DND-41 (cell line): ENCODE results near the gene LCTL.

Source experiments
- ATAC-seq: fragments of 200-7000 bp; cut with Tn5 transposase; 3 replicates; pipeline ENCODE4 v1.9.1; 2021; ENCODE audit warnings: low read depth; ENCODE audit not compliant: insufficient read depth
- DNase-seq: peaks from one replicate; pipeline ENCODE4 v3.0.0-alpha.2; 2020
- H2AFZ ChIP-seq: 2 replicates; pipeline ENCODE4 v1.6.0; 2012; ENCODE audit warnings: low read depth, low read length
- H3K27ac ChIP-seq: 2 replicates; pipeline ENCODE4 v1.5.1; 2012; ENCODE audit warnings: low read length, inconsistent platforms
- H3K27me3 ChIP-seq: fragments of 200-600 bp; sonication (generic); 2 replicates; pipeline ENCODE4 v1.6.0; 2012; ENCODE audit warnings: low read length, mild to moderate bottlenecking, inconsistent platforms; ENCODE audit not compliant: insufficient read depth, poor library complexity
- H3K36me3 ChIP-seq: 2 replicates; pipeline ENCODE4 v1.5.1; 2012; ENCODE audit warnings: low read length, inconsistent platforms; ENCODE audit not compliant: insufficient read depth
- H3K4me1 ChIP-seq: 2 replicates; pipeline ENCODE4 v1.5.1; 2012; ENCODE audit warnings: mild to moderate bottlenecking, low read length; ENCODE audit not compliant: insufficient read depth
- H3K4me2 ChIP-seq: 2 replicates; pipeline ENCODE4 v1.6.0; 2012; ENCODE audit warnings: mild to moderate bottlenecking, moderate library complexity, low read length, inconsistent platforms; ENCODE audit not compliant: insufficient read depth
- H3K4me3 ChIP-seq, 2 experiments: fragments of 200-600 bp in 1 of 2; shearing (Covaris generic) in 1 of 2; 2 replicates each; pipeline ENCODE4 v1.5.1; 2012 to 2016; ENCODE audit warnings: inconsistent platforms in 2 of 2, low read length in 2 of 2, mild to moderate bottlenecking in 2 of 2, low read depth in 1 of 2, moderate library complexity in 1 of 2
- H3K79me2 ChIP-seq: 2 replicates; pipeline ENCODE4 v1.6.0; 2012; ENCODE audit warnings: low read length, inconsistent platforms; ENCODE audit not compliant: insufficient read depth
- H3K9ac ChIP-seq: 2 replicates; pipeline ENCODE4 v1.6.0; 2012; ENCODE audit warnings: low read depth, mild to moderate bottlenecking, inconsistent platforms, low read length, moderate library complexity
- H3K9me3 ChIP-seq: 2 replicates; pipeline ENCODE4 v1.5.1; 2012; ENCODE audit warnings: low read length, moderate library complexity, mild to moderate bottlenecking, inconsistent platforms; ENCODE audit not compliant: insufficient read depth, severe bottlenecking
- H4K20me1 ChIP-seq: 2 replicates; pipeline ENCODE4 v1.6.0; 2012; ENCODE audit warnings: low read length; ENCODE audit not compliant: insufficient read depth
- EZH2 ChIP-seq: IDR thresholded peaks from 3 replicates; pipeline ENCODE4 v1.6.1; 2012; ENCODE audit warnings: borderline replicate concordance, low read depth, mild to moderate bottlenecking, moderate library complexity, low read length, inconsistent platforms; ENCODE audit not compliant: severe bottlenecking
- TF ChIP-seq, protein P1 (sequence below): IDR thresholded peaks from 2 replicates; pipeline ENCODE4 v1.5.1; 2012; ENCODE audit warnings: borderline replicate concordance, low read length, moderate library complexity, mild to moderate bottlenecking; ENCODE audit not compliant: poor library complexity, severe bottlenecking; ENCODE audit errors: extremely low read depth

The LCTL gene

DNA sequence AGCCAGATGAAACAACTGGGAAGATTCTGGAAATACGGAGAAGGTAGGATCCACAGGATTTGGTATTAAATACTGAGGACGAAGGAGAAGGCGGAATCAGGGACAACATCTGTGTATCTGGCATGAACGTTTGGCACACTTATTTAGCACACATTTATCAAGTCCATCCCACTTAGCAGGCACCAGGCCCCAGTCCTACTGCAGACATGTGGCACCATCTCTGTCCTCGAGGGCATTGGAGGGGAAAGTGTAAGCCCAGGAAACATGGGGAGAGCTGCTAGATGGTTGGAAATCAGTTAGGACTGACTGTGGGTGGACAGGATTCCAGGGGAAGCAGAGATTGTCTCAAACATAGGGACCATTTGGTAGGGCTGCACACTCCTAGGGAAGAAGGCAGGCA, 29.0 kb upstream of the LCTL start:
- Histone ChIP-seq H3K9me3 (no peaks in the 10 kb centered on the region), H3K79me2 (no peaks in the 10 kb centered on the region), H3K4me3 (no peak overlapping the region), H3K27ac (no peak overlapping the region), H3K27me3 (no peaks in the 10 kb centered on the region), H4K20me1 (no peaks in the 10 kb centered on the region), H3K36me3 (no peaks in the 10 kb centered on the region), H2AFZ (no peak overlapping the region), H3K4me1 (no peaks in the 10 kb centered on the region), H3K9ac (no peak overlapping the region), H3K4me2 (no peak overlapping the region)
- no peak for DNase-seq
- ATAC-seq: no peak
- TF ChIP-seq EZH2: no peak
- TF ChIP-seq, protein P1, sequence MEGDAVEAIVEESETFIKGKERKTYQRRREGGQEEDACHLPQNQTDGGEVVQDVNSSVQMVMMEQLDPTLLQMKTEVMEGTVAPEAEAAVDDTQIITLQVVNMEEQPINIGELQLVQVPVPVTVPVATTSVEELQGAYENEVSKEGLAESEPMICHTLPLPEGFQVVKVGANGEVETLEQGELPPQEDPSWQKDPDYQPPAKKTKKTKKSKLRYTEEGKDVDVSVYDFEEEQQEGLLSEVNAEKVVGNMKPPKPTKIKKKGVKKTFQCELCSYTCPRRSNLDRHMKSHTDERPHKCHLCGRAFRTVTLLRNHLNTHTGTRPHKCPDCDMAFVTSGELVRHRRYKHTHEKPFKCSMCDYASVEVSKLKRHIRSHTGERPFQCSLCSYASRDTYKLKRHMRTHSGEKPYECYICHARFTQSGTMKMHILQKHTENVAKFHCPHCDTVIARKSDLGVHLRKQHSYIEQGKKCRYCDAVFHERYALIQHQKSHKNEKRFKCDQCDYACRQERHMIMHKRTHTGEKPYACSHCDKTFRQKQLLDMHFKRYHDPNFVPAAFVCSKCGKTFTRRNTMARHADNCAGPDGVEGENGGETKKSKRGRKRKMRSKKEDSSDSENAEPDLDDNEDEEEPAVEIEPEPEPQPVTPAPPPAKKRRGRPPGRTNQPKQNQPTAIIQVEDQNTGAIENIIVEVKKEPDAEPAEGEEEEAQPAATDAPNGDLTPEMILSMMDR: no peak

DNA sequence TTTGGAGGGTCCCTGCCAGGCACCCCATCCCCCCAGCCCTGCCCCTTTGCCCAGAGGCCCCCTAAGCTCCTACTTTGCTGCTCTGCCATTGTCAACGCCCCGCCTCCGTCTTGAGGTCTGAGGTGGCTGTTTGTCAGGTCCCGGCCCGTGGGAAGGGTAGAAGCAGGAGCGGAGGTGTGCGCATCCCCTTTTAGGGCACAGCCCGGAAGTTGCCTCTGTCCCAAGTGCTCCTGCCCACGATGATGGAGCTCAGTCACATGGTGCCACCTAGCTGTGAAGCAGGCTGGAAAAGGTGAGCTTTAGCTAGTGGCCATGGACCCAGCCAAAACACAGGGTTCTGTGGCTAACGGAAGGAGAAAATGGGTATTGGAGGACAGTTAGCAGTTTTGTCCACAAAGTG, 28.5 kb upstream of the LCTL start:
- Histone ChIP-seq H3K27me3 (no peaks in the 10 kb centered on the region), H3K9me3 (no peaks in the 10 kb centered on the region), H3K9ac (no peak overlapping the region), H3K79me2 (no peaks in the 10 kb centered on the region), H2AFZ (no peak overlapping the region), H3K4me1 (no peaks in the 10 kb centered on the region), H4K20me1 (no peaks in the 10 kb centered on the region), H3K27ac (no peak overlapping the region), H3K36me3 (no peaks in the 10 kb centered on the region), H3K4me2 (no peak overlapping the region), H3K4me3 (no peak overlapping the region)
- ATAC-seq (no peak), DNase-seq (no peak)
- TF ChIP-seq, protein P1: no peak
- TF ChIP-seq EZH2: no peak

DNA sequence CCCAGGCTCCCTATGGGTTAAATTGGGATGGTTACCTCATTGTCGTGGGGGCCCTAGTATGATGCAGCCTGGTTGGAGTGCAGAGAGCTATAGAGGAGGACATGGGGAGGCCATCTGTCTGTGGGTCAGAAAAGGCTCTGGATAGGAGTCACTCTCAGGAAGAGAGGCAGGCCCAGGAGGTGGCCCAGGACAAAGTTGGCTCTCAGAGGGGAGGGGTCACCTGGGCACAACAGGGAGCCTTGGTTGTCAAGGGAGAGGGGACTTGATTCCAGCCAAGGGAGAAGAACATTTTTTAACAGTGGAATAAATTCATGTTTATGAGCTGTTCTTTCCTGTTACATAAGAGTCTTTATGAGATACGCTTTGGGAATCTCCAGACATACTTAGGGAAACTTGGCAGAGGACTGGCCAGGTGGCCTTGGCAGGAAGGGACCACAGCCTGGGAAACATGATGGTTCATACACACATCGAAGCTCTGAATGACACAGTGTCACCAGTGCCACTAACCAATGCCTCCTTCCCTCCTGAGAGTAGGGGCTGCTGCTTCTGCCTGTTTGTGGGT, 27.5 kb upstream of the LCTL start:
- TF ChIP-seq EZH2: no peak
- TF ChIP-seq, protein P1: no peak
- Histone ChIP-seq H3K27ac (no peak overlapping the region), H3K9me3 (no peaks in the 10 kb centered on the region), H3K4me2 (no peak overlapping the region), H3K79me2 (no peaks in the 10 kb centered on the region), H2AFZ (no peak overlapping the region), H3K4me1 (no peaks in the 10 kb centered on the region), H3K27me3 (no peaks in the 10 kb centered on the region), H3K36me3 (no peaks in the 10 kb centered on the region), H3K9ac (no peak overlapping the region), H4K20me1 (no peaks in the 10 kb centered on the region), H3K4me3 (no peak overlapping the region)
- DNase-seq (no peak), ATAC-seq (no peak)
